Forelimb muscle (tissue), 1 donor: Measurements from ENCODE around the gene LINC01488. TPM values are rescaled to one million over a fixed set of nuclear protein-coding genes. Genes with fewer than 3 reads are reported as not detected.

ENCODE experiments used
- DNase-seq: peaks from one replicate; pipeline ENCODE4 v3.0.0-alpha.2; 2013; ENCODE audit warnings: low read depth
- polyA plus RNA-seq: library from polyadenylated mRNA; unstranded; fragments of 120-200 nt; gene quantifications from one replicate; pipeline ENCODE4 v1.2.1, GENCODE V29; 2013; ENCODE audit not compliant: insufficient read length

Gene LINC01488
- polyA plus RNA-seq, 1 donor, result 0.08 TPM

DNA sequence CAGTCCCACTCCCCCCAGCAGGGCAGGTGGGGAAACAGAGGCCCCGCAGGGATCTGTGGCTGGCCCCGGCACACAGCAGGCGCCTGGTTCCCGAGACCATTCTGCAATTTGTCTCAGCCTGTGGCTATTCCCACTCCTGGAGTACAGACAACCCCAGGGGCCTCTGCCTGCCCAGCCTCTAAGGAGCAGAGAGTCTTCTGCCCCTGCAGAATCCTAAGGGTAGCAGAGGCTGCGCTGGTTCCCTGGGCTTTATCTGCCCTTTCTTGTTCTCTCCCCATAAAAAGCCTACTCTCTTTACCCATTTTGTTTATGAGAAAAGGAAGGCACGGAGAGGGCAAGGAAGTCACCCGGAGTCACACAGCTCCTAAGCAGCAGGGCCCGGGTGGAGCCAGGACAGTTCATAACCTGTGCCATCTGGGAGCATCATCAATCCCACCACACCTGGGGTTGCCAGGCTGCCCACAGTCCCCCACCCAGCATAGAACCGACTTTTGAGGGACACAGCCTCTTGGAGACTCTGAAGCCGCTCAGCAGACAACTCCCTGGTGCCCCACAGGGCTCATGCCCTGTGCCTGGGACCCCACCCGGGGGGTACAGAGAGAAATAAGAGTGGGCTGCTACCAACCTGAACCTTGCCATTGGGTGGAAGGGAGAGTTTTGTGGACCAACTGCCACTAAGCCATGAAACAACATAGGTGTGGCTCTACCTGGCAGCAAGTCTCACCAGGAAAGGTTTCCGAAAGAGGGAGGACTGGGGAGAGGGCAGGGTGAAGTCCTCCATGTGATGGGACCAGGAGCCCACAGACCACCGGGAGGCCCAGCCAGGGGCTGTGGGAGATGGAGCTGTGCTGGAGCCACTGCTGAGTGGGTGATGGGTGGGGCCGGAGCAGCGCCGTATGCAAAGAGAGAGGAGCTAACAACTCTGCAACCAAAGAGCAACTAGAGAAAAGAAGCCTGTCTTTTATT, 17.2 kb upstream of the LINC01488 start:
- no peak for DNase-seq

- no peak for DNase-seq
Measured at GRCh38 chr11:69465236-69466000, 16.0 kb upstream of the LINC01488 start.

DNA sequence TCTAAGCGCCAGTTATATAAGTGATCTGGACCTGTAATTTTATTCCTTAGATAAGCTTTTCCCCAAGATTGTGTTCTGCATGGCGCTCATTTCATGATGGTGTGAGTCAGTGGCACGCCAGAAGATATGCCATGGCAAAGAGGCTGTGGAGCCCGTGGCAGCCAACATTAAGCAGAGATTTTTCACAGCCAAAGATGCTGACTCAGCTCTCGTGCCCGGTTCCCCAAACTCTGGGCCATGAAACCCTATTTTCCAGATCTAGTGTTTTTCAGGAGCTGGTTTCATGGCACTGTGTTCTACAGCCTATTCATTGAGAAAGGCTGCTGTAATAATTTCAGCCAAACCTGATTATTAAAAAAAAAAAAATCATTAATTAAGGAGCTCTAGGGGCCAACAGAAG, 15.4 kb upstream of the LINC01488 start:
- no peak for DNase-seq

DNA sequence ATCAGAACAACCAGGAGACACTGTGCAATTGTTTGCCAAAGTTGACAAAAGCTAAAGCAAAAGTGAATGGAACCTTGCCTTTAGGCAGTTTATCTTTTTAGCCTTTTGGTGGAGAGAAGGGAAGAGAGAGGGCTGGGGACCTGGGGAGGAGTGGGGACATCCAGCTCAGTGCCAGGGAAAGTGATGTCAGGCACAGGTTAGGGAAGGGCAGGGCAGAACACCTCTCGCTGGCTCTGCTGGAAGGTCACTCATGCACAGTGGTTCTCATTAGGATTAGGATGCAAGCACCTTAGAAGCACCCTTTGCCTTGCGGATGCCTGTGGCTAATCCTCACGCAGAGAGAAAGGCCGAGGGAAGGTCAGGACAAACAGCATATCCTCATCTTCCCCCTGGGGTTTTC, 14.3 kb upstream of the LINC01488 start:
- no peak for DNase-seq

DNA sequence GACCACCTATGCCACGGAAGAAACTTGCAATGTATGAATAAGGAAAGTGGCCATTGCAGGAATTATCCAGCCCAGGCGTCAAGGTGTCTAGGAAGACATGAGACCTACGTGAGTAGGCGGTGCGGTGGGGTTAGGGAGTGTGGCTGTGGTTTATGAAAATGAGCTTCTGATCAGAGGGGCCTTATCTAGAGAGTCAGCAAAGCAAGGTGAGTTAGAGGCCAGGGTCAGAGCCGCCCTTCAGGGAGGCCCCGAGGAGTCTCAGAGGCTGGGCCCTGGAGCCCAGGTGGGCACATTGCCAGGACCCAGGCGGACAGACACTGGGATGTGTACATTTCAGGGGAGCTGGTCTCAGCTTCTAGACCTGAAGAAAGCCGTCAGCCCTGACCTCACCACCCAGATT, 13.8 kb upstream of the LINC01488 start:
- DNase-seq, result no peak

GRCh38 chr11:69468221-69468620, 13.2 kb upstream of the LINC01488 start:
- no peak for DNase-seq

- no peak for DNase-seq
Measured at GRCh38 chr11:69468911-69469885, 12.3 kb upstream of the LINC01488 start.

- DNase-seq, result no peak
Measured at GRCh38 chr11:69470301-69470700, 11.2 kb upstream of the LINC01488 start.

DNA sequence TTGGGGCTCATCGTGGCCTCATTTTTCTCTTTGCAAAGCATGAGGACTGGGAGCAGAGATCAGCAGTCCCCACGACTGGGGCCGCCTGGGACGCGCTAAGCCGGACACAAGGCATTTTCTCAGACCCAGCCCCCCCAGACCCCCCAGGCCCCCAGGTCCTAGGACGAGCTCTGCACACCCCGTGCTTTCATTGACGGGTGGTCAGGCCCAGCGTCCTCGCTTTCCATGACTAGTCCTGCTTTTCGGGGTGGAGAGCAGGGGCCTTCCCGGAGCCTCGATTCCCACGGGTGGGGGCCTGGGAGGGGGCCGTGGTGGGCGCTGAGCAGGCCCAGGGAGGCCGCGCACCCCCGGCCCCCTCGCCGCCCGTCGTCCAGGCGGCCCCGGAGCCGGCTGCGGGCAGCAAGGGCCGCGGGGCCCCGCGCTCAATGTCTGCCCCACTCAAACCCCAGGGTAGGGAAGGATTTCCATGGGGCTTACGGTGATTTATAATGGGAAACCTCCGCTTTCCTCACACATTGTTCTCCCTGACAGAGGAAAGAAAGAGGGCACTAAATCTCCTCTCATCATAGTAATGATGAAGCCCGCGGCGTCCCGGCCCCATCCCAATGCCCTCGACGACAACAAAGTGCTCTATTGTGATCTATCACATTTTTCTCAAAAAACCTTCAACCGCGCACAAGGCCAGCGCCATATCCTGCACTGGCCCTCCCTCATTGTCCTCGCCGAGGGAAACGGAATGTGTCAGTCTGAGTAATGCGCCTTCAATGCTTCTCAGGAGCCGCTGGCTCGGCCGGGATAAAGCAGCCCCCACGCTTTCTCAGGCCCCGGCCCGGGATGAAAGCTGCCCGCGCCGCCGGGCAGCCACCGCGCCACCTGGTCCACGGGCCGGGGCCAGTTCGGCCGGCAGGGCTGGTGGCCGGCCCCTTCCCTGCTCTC, 10.4 kb upstream of the LINC01488 start:
- DNase-seq, result no peak

- no peak for DNase-seq
Measured at GRCh38 chr11:69471729-69472540, 9.5 kb upstream of the LINC01488 start.

GRCh38 chr11:69472541-69473275, 8.8 kb upstream of the LINC01488 start:
- no peak for DNase-seq

DNA sequence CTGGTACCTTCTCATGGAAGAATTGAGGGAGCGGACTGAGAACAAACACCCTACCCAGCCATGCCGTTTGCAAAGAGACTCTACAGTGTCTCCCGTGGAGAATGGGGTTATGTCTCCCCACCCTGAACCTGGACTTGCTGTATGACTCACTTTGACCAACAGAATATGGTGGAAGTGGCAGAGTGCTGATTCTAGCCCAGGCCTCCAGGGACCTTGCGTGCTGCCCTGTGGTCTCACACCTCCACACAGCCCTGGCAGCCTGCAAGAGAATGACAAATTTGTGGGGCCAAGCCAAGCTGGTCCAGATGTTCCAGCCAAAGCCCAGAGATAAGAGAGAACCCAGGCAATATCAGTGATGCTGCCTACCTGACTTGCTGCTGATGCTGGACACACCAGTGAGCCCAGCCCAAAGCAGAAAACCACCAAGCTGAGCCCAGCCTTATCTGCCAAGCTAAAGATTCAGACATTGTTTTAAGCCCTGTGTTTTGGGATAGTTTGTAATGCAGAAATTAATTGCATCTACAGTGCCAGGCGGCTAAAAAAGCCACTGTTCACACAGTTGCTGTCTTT, 8.1 kb upstream of the LINC01488 start:
- no peak for DNase-seq

GRCh38 chr11:69474736-69475135, 6.7 kb upstream of the LINC01488 start:
- DNase-seq, result no peak

DNA sequence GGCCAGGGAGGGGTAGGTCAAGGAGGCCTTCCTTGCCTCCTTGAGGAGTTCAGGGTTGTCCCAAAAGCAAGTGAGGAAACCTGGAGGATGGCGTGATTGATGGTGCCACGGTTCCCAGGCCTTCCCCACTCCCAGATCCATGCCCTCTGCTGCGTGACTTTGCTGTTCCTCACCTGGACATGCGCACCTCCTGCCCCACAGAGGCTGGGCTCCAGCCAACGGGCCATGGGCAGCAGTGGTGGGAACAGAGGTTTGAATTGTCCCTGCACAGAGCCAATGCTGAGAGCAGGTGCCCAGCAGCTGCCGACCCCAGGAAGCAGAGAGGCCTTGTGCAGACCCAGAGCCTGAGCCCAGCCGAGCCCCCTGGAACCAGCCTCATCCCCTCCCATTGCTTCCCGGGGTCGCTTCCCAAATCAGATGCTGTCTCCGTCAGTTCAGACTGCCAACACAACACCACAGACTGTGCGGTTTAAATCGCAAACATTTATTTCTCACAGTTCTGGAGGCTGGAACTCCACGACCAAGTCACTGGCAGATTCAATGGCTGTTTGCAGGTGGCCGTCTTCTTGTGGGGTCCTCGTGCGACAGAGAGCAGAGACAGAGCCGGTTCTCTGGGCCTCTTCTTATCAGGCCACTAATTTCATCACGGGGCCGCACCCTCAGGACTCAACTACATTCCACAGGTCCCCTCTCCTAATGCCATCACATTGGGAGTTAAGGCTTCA, 6.2 kb upstream of the LINC01488 start:
- no peak for DNase-seq

- DNase-seq, result no peak
Measured at GRCh38 chr11:69475866-69476471, 5.5 kb upstream of the LINC01488 start.

DNA sequence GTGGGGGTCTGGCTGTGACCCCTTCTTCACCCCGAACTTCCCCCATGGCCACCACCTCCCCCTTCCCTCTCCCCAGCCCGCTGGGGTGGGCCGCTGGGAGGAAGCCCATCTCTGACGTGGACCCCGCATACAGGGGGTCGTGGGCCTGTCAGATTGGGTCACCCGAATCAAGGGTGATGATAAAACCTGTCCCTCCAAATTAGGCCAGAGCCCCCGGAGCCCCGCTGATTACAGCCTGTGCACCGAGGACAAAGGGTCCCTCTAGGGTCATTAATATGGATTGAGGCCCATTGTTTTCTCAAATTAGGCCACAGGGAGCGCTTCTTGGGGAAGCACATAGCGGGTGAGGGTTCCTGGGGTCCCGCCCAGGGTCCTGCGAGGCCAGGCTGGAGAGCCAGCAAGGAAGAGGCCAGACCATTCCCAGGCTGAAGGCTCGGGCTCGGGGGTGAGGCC, 4.9 kb upstream of the LINC01488 start:
- no peak for DNase-seq

DNA sequence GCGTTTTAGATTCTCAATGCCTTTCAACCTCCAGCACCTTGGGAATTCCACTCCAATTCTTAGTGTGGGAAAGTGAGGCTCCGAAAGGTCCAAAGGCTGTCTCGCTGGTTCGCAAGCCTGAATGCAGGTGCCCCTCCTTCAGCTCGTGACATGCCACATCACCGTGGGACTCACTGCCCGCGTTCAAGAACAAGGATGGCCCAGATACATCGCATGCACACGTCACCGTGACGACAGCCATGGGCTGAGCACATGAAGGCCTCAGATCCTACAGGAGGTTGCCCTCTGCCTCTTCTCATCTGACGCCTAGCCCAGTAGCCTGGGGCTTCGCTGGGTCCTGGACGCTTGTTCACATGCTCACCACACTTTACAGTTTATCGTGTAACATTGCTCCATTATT, 4.4 kb upstream of the LINC01488 start:
- DNase-seq, result no peak
